Bronchial epithelial cell (primary cell): ENCODE data around the gene LIPC. TPM values are rescaled to one million over a fixed set of nuclear protein-coding genes. Genes with fewer than 3 reads are reported as not detected.

Experiments used
- DNase-seq: peaks from one replicate; pipeline ENCODE4 v3.0.0-alpha.2; 2010; ENCODE audit warnings: low read depth
- FAIRE-seq: peaks from 2 replicates; lab custom pipeline; 2011; peaks lifted over from hg19 to GRCh38; lab: Jason Lieb, UNC
- H3K27me3 ChIP-seq: 2 replicates; pipeline ENCODE4 v1.5.1; 2011; ENCODE audit warnings: low read length; ENCODE audit not compliant: control insufficient read depth, insufficient read depth
- H3K36me3 ChIP-seq: 2 replicates; pipeline ENCODE4 v1.5.1; 2011; ENCODE audit warnings: low read length; ENCODE audit not compliant: control insufficient read depth, insufficient read depth
- H3K4me3 ChIP-seq: 2 replicates; pipeline ENCODE4 v1.5.1; 2011; ENCODE audit warnings: mild to moderate bottlenecking, low read depth, low read length, control low read depth
- total RNA-seq: library from RNA; depleted of rRNA; stranded (reverse); fragments of >200 nt; gene quantifications from 2 replicates; pipeline ENCODE4 v1.2.1, GENCODE V29; 2014
- TF ChIP-seq, protein P1 (sequence below): IDR thresholded peaks from 2 replicates; pipeline ENCODE4 v1.5.1; 2011; ENCODE audit warnings: mild to moderate bottlenecking, moderate library complexity, low read length, control low read depth, inconsistent platforms; ENCODE audit not compliant: insufficient read depth, severe bottlenecking

The LIPC gene
- total RNA-seq, 1 donor from 2014 or later = 0.26 TPM

DNA sequence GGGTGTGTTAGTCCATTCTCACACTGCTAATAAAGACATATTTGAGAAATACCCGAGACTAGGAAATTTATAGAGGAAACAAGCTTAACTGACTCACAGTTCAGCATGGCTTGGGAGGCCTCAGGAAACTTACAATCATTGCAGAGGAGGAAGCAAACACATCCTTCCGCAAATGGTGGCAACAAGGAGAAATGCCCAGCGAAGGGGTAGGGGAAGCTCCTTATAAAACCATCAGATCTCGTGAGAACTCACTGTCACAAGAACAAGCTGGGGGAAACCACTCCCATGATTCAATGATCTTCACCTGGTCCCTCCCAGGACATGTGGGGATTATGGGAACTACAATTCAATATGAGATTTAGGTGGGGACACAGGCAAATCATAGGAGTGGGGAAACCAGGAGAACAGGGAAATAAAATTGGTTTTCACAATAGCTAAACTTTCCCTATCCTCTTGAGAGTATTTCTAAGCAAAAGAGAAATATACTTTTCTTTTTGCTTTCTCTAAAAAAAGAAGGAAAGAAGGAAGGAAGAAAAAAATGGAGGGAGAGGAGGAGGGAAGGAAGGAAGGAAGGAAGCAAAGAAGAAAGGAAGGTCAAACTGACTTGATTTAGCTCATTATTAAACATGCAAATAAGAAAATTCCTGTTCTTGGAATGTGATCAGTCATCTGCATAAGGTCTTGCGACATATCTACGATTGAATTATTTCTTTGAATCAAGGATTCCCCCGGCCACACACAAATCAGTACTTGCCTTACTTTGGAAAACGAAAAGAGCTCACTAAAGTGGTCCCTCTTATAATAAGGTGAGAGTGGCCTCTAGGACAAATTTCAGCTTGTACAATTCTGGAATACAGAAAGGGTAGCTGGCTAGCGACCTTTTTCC, 75.2 kb downstream of the LIPC start:
- H3K4me3 ChIP-seq = no peak overlapping the region
- H3K36me3 ChIP-seq = no peaks in the 10 kb centered on the region
- TF ChIP-seq, protein P1, sequence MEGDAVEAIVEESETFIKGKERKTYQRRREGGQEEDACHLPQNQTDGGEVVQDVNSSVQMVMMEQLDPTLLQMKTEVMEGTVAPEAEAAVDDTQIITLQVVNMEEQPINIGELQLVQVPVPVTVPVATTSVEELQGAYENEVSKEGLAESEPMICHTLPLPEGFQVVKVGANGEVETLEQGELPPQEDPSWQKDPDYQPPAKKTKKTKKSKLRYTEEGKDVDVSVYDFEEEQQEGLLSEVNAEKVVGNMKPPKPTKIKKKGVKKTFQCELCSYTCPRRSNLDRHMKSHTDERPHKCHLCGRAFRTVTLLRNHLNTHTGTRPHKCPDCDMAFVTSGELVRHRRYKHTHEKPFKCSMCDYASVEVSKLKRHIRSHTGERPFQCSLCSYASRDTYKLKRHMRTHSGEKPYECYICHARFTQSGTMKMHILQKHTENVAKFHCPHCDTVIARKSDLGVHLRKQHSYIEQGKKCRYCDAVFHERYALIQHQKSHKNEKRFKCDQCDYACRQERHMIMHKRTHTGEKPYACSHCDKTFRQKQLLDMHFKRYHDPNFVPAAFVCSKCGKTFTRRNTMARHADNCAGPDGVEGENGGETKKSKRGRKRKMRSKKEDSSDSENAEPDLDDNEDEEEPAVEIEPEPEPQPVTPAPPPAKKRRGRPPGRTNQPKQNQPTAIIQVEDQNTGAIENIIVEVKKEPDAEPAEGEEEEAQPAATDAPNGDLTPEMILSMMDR = no peak
- peak; percentile 44 for DNase-seq
- FAIRE-seq = no peak
- H3K27me3 ChIP-seq = no peaks in the 10 kb centered on the region

DNA sequence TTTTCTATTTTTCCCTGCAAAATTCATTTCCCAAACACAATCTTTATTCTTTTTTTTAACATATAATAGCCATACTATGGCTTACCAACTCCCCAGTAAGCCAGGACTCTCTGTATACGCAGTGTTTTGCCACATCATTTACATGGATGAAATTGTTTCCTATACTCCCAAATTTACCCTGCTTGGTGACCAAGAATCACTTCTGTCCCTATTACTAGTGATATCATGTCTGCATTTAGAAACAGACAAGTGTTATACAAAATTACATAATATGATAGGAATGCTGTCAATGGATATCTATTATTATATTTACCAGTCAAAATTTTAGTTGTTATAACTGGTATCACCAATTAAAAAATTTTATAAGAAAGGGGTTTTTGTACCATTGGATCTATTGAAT, 77.8 kb downstream of the LIPC start:
- Histone ChIP-seq H3K4me3 (no peak overlapping the region), H3K27me3 (no peaks in the 10 kb centered on the region), H3K36me3 (no peaks in the 10 kb centered on the region)
- TF ChIP-seq, protein P1 = no peak
- FAIRE-seq = no peak
- no peak for DNase-seq

DNA sequence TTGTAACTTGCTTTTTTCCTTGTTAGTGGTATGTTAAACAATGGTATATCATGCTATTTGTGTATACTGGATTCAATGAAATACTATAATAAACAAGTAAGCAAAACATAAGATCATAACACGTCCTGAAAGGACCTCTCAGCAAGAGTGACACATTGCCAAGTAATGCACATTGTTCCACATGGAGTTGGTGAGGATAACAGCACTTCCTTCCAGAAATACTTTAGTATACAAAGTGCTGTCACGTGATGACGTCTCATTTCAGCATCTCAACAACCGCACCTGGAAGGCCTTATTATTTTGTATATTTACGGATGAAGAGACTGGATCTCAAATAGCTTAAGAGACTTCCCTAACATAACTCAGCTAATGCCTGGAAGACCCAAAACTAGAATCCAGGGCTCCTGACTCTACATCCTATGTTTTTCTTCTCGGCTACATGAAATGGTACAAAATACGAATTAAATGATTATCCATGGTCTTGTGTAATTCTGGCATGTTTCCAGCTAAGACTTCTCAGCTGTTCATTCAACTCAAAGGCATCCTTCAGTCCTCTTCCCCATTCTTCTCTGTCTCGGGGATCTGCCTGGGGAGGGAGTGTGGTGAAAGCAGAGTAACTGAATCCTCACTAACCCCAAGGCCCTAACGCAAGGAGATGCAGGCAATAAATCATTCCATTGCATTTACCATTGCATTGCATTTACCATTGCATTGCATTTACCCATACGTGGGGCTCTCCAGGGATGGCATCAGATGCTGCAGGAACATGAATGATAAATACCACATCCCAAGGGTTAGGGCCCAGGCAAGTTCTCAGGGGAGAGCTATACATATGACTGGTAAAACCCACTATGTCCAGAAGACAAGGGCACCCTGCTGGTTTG, 79.2 kb downstream of the LIPC start:
- peak; percentile 64 for DNase-seq
- Histone ChIP-seq H3K36me3 (no peaks in the 10 kb centered on the region), H3K27me3 (no peaks in the 10 kb centered on the region), H3K4me3 (no peak overlapping the region)
- no peak for FAIRE-seq
- TF ChIP-seq, protein P1 = no peak

DNA sequence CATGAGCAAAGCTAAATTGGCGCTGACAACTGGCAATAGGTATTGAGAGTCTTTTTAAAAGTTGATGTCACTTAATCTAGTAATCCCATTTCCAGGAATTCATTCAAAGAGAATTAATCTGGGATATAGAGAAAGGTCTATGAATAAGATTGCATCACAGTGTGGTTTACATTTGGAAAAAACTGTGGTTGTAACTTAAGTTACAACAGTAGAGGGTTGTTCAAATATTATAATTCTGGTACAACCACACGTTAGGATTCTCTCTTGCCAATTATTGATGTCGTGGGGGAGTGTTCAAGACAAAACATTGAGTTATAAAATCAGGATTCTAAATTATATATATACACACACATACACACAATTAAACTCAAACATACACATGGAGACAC, 79.8 kb downstream of the LIPC start:
- DNase-seq (no peak), FAIRE-seq (no peak)
- TF ChIP-seq, protein P1 = no peak
- Histone ChIP-seq H3K4me3 (no peak overlapping the region), H3K27me3 (no peaks in the 10 kb centered on the region), H3K36me3 (no peaks in the 10 kb centered on the region)

DNA sequence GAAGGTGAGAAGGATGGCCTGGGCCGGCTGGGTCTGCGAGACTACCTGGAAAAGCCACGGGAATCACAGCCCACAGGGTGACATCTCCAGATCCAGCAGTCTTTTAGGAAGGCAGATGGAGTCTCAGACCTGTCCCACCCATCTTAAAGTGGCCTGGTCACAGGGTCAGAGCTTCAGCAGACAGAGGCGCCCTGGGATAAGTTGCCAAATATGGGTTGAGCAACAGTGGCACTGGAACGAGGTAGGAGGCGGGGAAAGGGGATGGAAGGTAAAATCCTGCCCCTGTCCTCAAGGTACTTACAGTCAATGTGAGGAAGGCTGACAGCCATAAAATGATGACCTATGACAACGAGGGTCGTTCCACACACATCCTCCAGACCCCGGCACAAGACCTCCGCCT, 80.7 kb downstream of the LIPC start:
- Histone ChIP-seq H3K36me3 (no peaks in the 10 kb centered on the region), H3K4me3 (no peak overlapping the region), H3K27me3 (no peaks in the 10 kb centered on the region)
- DNase-seq = no peak
- FAIRE-seq = no peak
- TF ChIP-seq, protein P1 = no peak
